GM19035 (cell line): ENCODE results near the gene UMAD1.
"Not testable (repeated sequence)": the region's sequence is repeated elsewhere in the genome, so short reads cannot be mapped to it uniquely, and the experiment has no call there.

Source experiments
- ATAC-seq: cut with Tn5 transposase; IDR thresholded peaks from one replicate; pipeline ENCODE4 v1.9.1; 2021; ENCODE audit not compliant: unreplicated experiment

The UMAD1 gene

GRCh38 chr7:7652798-7653540, 12.4 kb downstream of the UMAD1 start:
- no peak for ATAC-seq

- no peak for ATAC-seq
These were observed 13.1 kb downstream of the UMAD1 start for GRCh38 chr7:7653593-7654187.

- no peak for ATAC-seq
These were observed 14.6 kb downstream of the UMAD1 start for GRCh38 chr7:7654964-7655715.

GRCh38 chr7:7656459-7656858, 15.9 kb downstream of the UMAD1 start:
- ATAC-seq = not testable (repeated sequence)

- no peak for ATAC-seq
These were observed 22.0 kb downstream of the UMAD1 start for GRCh38 chr7:7662527-7662926.

DNA sequence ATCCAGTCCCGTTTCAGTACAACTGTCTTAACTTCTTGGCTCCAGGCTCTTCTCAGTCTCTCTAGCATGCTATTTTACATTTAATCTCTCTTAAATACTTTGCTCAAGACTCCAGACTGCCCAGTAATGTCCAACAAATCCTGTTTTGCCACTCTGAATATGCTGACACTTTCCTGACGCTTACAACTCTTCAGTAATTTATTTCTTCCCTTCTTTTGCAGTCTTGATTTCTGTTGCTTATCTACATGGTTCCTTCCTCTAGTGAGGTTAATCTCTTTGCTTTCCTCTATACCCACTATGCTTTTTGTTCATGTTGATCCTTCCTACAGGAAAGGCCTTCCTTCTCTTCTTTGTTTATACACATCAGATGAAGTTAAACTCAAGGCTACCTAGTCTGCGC, 23.7 kb downstream of the UMAD1 start:
- no peak for ATAC-seq

DNA sequence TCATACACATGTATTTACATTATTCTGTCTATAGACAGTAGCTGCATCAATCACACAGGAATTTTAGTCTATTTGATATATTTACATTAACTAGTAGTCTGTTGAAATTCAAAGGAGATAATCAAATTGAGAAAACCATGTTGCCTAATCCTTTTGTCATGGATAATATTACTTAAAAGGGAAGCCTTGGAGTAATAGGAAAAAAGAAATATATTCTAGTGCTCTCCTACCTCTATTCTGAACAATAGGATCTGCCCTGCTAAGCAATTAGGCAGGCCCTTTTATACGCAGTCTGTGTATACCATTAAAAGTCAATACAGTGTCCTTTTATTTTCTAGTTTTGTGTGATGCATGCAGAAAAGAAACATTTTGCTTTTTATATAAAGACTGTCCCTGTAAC, 24.5 kb downstream of the UMAD1 start:
- no peak for ATAC-seq

- no peak for ATAC-seq
These were observed 26.6 kb downstream of the UMAD1 start for GRCh38 chr7:7667187-7667586.

- no peak for ATAC-seq
These were observed 28.2 kb downstream of the UMAD1 start for GRCh38 chr7:7668706-7669105.

DNA sequence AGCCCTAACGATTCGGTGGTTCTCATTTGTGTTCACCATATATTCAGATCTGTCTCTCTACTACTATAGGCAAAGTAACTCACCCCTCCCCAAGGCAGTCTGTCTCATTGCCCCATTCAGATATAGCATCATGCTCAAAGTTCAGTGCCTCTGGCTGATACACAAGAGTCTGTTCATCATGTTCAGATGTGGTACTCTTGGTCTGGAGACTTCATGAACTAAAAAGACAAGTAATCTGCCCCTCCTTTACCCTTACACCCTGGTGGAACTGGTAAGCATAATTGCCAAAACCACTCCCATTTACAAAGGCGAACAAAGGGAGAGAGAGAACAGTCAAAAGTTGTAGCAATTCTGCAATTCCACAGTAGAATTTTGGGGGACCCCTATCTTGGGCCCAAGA, 29.9 kb downstream of the UMAD1 start:
- no peak for ATAC-seq

- ATAC-seq = no peak
These were observed 30.8 kb downstream of the UMAD1 start for GRCh38 chr7:7671361-7671760.

DNA sequence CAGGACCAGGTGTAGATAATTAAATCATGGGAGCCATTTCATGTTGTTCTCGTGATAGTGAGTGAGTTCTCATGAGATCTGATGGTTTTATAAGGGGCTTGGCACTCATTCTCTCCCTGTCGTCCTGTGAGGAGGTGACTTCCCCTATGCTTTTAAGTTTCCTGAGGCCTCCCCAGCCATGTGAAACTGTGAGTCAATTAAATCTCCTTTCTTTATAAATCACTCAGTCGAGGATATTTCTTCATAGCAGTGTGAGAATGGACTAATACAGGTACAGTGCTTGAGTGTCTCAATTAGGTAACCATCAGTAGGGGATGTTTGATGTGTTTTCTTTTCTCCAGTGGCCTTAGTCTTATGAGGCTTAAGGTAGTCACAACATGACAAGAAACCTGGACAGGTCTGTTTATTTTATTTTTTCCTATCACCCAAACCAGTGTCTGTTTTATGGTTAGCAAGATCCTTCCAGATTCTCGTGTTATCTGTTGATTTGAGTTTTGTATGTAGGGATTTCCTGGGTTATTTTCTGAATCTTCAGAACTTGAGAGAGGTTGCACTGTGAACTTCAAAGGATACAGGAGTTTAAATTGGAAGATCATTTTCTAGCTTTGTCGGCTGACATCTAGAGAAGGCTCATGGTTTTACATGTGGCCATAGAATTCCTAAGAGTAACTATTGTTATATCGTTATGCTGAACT, 32.1 kb downstream of the UMAD1 start:
- no peak for ATAC-seq

DNA sequence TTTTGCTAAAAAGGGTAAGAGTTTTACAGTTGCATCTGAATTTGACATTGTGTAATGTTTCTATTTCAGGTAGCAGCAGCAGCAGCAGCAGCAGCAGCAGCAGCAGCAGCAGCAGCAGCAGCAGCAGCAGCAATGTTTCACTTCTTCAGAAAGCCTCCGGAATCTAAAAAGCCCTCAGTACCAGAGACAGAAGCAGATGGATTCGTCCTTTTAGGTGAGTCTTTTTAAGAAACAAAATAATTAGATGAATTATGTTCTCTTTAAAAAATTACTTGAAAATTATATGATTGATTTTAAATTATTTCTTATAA, 32.6 kb downstream of the UMAD1 start:
- ATAC-seq = no peak

GRCh38 chr7:7675686-7676085, 35.1 kb downstream of the UMAD1 start:
- no peak for ATAC-seq

GRCh38 chr7:7679640-7680039, 39.1 kb downstream of the UMAD1 start:
- not testable (repeated sequence) for ATAC-seq

- ATAC-seq = peak; percentile 84
These were observed 40.8 kb downstream of the UMAD1 start for GRCh38 chr7:7681191-7681935.

- ATAC-seq = no peak
These were observed 41.4 kb downstream of the UMAD1 start for GRCh38 chr7:7681936-7682329.

DNA sequence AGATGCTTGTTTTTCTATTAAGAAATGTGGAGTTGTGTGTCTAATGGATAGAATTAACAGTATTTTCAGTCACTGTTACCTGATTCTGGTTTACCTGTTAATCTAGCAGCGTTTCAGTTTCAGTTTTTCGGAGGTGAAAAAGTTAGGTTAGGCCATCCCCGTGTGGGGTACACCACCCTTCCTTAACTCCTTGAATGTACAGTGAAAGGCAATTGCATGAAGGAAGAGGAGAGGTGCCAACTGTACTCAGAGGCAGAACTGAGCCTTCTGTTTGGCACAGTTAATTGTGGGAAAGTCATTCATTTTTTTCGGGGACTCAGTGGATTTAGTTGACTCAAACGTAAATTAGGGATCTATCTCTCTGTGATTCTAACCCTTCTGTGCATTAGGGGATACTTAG, 42.3 kb downstream of the UMAD1 start:
- ATAC-seq = no peak

- no peak for ATAC-seq
These were observed 46.4 kb downstream of the UMAD1 start for GRCh38 chr7:7686811-7687508.

DNA sequence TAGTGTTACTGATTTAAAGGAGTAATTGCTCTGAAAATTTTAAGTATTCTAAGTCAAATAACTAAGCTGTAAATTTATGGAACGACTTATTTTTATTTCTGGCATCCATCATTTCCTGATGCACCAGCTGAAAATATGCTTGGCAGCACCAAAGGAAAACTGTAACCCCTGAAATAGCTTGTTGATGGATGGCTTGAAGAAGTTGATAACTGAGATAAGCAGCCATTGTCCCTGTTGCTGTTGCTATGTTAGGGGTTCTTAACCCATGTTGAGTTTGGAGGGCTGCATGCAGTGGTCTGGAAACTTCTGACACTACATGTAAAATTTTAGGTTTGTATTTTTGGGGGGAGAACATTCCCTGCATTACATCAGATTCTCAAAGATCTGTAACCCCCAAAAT, 47.2 kb downstream of the UMAD1 start:
- no peak for ATAC-seq
